GM12878 (cell line): ENCODE results near the gene HIF3A. TPM values are rescaled to one million over a fixed set of nuclear protein-coding genes. Genes with fewer than 3 reads are reported as not detected.

ENCODE experiments used
- CREB1 ChIP-seq: IDR thresholded peaks from 2 replicates; pipeline ENCODE4 v1.6.1; 2012; ENCODE audit warnings: low read depth, mild to moderate bottlenecking, inconsistent platforms
- CUX1 ChIP-seq: IDR thresholded peaks from 2 replicates; pipeline ENCODE4 v1.6.1; 2012; ENCODE audit warnings: improper control_type of control experiment, low read depth, low read length; ENCODE audit not compliant: insufficient replicate concordance
- EGR1 ChIP-seq, 2 experiments: IDR thresholded peaks; 1 replicate in 1 of 2; 2 replicates in 1 of 2; pipeline ENCODE4 v1.6.1; 2011 to 2012; ENCODE audit warnings: low read depth in 2 of 2, low read length in 2 of 2, borderline replicate concordance in 1 of 2, mild to moderate bottlenecking in 1 of 2, moderate library complexity in 1 of 2
- FOXM1 ChIP-seq: IDR thresholded peaks from 2 replicates; pipeline ENCODE4 v1.6.1; 2012; ENCODE audit warnings: low read depth, mild to moderate bottlenecking, inconsistent platforms, low read length, moderate library complexity
- GATAD2B ChIP-seq: fragments of 450-650 bp; conservative IDR thresholded peaks from 2 replicates; pipeline ENCODE4 v1.6.1; 2017; ENCODE audit warnings: low read depth, mild to moderate bottlenecking, moderate library complexity
- IRF4 ChIP-seq: IDR thresholded peaks from 2 replicates; pipeline ENCODE4 v1.6.1; 2011; ENCODE audit warnings: low read depth, low read length
- POLR2AphosphoS5 ChIP-seq: IDR thresholded peaks from 2 replicates; pipeline ENCODE4 v1.6.1; 2011; ENCODE audit warnings: mild to moderate bottlenecking, low read length, inconsistent platforms
- STAT1 ChIP-seq: fragments of 450-650 bp; conservative IDR thresholded peaks from 2 replicates; pipeline ENCODE4 v1.6.1; 2014; ENCODE audit warnings: antibody characterized with exemption, mild to moderate bottlenecking
- ZNF207 ChIP-seq: fragments of 450-650 bp; IDR thresholded peaks from 2 replicates; pipeline ENCODE4 v1.6.1; 2014; ENCODE audit warnings: antibody characterized with exemption, mild to moderate bottlenecking, borderline replicate concordance
- ZNF217 ChIP-seq: fragments of 450-650 bp; IDR thresholded peaks from 2 replicates; pipeline ENCODE4 v1.6.1; 2017; ENCODE audit warnings: antibody characterized with exemption, mild to moderate bottlenecking
- ZZZ3 ChIP-seq: IDR thresholded peaks from 2 replicates; pipeline ENCODE4 v1.6.1; 2011; ENCODE audit warnings: low read depth; ENCODE audit not compliant: control insufficient read depth, insufficient read length
- polyA plus RNA-seq, 11 experiments: library from polyadenylated mRNA; depleted of rRNA in 4 of 11; unstranded in 6 of 11; stranded (reverse) in 5 of 11; fragments of >200 nt; fragmentation: Nextera tagmentation in 4 of 11; fragmentation: Illumina TruSeq in 1 of 11; extraction: Ambion mirVana in 4 of 11; extraction: Trizol in 1 of 11; gene quantifications; 1 replicate in 1 of 11; 2 replicates in 10 of 11; pipeline versions ENCODE4 v1.2.1 to v1.2.3, GENCODE V29; 2011 to 2016; ENCODE audit warnings: inconsistent platforms in 2 of 11, missing spikeins in 2 of 11, low read depth in 1 of 11
- total RNA-seq, 4 experiments: library from RNA; depleted of rRNA in 3 of 4; stranded (reverse); fragments of >200 nt in 3 of 4; fragmentation: Illumina TruSeq in 1 of 4; extraction: Trizol in 1 of 4; gene quantifications; 2 replicates each; pipeline versions ENCODE4 v1.2.1 to v1.2.3, GENCODE V29; 2013 to 2021
- TF ChIP-seq, protein P1 (sequence below): fragments of 450-650 bp; conservative IDR thresholded peaks from 2 replicates; pipeline ENCODE4 v1.6.1; 2017; ENCODE audit warnings: mild to moderate bottlenecking, moderate library complexity
- TF ChIP-seq, protein P2 (sequence below): IDR thresholded peaks from 2 replicates; pipeline ENCODE4 v1.6.1; 2012; ENCODE audit warnings: low read length, inconsistent platforms
- TF ChIP-seq, protein P3 (sequence below): fragments of 450-650 bp; IDR thresholded peaks from 2 replicates; pipeline ENCODE4 v1.6.1; 2017; ENCODE audit warnings: mild to moderate bottlenecking, moderate library complexity

Gene HIF3A
- total and polyA plus RNA-seq, 10 of the 15 experiments (the other 5 are each of a cell fraction or from before 2014, with no cell fraction given): 0.03 to 0.20 (median 0.06) TPM; not detected in 5

DNA sequence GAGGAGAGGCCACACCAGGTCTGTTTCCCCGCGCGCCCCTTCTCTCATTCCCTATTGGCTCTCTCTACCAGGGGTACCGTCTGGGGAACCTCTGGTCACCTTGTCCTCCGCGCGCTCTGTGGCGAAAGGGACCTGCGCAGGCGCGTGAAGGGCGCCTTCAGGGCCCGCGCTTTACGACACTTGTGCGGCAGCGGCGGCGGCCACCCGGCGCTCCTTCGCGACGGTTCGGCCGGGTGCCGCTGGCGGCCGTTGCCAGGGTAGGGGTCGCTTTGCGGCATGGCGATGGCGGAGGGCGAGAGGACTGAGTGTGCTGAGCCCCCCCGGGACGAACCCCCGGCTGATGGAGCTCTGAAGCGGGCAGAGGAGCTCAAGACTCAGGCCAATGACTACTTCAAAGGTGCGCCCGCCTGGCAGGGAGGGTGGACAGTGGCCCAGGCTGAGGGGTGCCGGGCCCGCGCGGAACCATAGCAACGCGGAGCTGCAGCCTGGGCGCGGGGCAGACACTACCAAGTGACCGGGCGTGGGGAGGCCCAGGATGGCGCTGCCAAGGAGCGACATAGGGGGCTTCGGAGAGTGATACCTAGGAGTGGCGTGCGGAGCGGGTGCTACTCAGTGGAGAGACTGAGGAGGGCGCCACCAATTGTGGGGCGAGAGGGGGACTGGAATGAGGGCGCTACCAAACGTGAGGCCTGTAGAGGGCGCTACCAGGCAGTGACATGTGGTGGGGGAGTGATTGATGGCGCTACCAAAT, 50.2 kb downstream of the HIF3A start, which contains the start of gene PPP5C (continued):
- TF ChIP-seq, protein P1, sequence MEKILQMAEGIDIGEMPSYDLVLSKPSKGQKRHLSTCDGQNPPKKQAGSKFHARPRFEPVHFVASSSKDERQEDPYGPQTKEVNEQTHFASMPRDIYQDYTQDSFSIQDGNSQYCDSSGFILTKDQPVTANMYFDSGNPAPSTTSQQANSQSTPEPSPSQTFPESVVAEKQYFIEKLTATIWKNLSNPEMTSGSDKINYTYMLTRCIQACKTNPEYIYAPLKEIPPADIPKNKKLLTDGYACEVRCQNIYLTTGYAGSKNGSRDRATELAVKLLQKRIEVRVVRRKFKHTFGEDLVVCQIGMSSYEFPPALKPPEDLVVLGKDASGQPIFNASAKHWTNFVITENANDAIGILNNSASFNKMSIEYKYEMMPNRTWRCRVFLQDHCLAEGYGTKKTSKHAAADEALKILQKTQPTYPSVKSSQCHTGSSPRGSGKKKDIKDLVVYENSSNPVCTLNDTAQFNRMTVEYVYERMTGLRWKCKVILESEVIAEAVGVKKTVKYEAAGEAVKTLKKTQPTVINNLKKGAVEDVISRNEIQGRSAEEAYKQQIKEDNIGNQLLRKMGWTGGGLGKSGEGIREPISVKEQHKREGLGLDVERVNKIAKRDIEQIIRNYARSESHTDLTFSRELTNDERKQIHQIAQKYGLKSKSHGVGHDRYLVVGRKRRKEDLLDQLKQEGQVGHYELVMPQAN: peak; percentile 73
- no peak for TF ChIP-seq FOXM1
- no peak; the same call in 1 of the 2 replicates for TF ChIP-seq GATAD2B
- TF ChIP-seq POLR2AphosphoS5: peak; percentile 73; the same call in 1 of the 2 replicates
- TF ChIP-seq IRF4: no peak
- no peak for TF ChIP-seq CUX1
- no peak for TF ChIP-seq ZNF217
- TF ChIP-seq EGR1 (IDR thresholded peaks at IDR 0.05; ENCODE audit: borderline replicate concordance in 1 of 2, low read depth in 2 of 2, low read length in 2 of 2): peak in 1 of 2 experiments; percentile 62; a peak in 1 of 3 replicates
- TF ChIP-seq ZNF207: peak; percentile 63; the same call in 1 of the 2 replicates
- TF ChIP-seq, protein P2, sequence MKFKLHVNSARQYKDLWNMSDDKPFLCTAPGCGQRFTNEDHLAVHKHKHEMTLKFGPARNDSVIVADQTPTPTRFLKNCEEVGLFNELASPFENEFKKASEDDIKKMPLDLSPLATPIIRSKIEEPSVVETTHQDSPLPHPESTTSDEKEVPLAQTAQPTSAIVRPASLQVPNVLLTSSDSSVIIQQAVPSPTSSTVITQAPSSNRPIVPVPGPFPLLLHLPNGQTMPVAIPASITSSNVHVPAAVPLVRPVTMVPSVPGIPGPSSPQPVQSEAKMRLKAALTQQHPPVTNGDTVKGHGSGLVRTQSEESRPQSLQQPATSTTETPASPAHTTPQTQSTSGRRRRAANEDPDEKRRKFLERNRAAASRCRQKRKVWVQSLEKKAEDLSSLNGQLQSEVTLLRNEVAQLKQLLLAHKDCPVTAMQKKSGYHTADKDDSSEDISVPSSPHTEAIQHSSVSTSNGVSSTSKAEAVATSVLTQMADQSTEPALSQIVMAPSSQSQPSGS: no peak
- no peak for TF ChIP-seq CREB1
- no peak for TF ChIP-seq ZZZ3
- TF ChIP-seq, protein P3, sequence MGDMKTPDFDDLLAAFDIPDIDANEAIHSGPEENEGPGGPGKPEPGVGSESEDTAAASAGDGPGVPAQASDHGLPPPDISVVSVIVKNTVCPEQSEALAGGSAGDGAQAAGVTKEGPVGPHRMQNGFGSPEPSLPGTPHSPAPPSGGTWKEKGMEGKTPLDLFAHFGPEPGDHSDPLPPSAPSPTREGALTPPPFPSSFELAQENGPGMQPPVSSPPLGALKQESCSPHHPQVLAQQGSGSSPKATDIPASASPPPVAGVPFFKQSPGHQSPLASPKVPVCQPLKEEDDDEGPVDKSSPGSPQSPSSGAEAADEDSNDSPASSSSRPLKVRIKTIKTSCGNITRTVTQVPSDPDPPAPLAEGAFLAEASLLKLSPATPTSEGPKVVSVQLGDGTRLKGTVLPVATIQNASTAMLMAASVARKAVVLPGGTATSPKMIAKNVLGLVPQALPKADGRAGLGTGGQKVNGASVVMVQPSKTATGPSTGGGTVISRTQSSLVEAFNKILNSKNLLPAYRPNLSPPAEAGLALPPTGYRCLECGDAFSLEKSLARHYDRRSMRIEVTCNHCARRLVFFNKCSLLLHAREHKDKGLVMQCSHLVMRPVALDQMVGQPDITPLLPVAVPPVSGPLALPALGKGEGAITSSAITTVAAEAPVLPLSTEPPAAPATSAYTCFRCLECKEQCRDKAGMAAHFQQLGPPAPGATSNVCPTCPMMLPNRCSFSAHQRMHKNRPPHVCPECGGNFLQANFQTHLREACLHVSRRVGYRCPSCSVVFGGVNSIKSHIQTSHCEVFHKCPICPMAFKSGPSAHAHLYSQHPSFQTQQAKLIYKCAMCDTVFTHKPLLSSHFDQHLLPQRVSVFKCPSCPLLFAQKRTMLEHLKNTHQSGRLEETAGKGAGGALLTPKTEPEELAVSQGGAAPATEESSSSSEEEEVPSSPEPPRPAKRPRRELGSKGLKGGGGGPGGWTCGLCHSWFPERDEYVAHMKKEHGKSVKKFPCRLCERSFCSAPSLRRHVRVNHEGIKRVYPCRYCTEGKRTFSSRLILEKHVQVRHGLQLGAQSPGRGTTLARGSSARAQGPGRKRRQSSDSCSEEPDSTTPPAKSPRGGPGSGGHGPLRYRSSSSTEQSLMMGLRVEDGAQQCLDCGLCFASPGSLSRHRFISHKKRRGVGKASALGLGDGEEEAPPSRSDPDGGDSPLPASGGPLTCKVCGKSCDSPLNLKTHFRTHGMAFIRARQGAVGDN: peak; percentile 52; the same call in 1 of the 2 replicates
- TF ChIP-seq STAT1: peak; percentile 64; the same call in 1 of the 2 replicates
